GM21786 (cell line): ENCODE measurements around the gene SMARCD2.
"Not testable (repeated sequence)": the region's sequence is repeated elsewhere in the genome, so short reads cannot be mapped to it uniquely, and the experiment has no call there.

ENCODE experiments used
- ATAC-seq: cut with Tn5 transposase; IDR thresholded peaks from one replicate; pipeline ENCODE4 v1.9.1; 2021; ENCODE audit not compliant: unreplicated experiment

Gene SMARCD2

DNA sequence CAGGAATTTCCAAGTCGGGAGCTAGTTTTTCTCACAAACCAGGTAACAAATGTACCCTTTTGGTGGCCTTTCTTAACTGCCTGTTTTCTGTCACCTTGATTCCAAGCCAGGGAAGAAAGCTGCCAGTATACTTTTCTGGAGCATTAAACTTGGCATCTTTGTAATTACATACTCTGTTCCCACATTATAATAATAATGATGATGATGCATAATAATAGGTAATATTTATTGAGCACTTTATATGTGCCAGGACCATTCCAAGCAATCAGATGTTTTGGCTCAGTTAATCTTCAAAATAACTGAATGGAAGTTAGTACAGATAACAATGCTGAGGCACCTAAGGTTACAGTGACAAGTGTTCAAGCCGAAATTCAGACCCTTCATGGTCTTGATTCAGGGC lies 26.4 kb downstream of the SMARCD2 start:
- no peak for ATAC-seq

DNA sequence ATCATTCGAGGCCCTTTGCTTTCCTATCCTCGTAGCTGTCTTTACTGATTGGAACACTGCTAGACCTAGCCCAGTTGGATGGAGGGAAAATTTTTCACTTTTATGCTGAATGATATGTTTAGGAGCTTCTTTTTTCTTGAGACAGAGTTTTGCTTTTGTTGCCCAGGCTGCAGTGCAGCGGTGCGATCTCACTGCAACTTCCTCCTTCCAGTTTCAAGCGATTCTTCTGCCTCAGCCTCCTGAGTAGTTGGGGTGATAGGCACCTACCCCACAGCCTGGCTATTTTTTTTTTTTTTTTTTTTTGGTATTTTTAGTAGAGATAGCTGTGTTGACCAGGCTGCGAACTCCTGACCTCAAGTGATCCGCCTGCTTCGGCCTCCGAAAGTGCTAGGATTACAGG lies 32.5 kb downstream of the SMARCD2 start:
- no peak for ATAC-seq

DNA sequence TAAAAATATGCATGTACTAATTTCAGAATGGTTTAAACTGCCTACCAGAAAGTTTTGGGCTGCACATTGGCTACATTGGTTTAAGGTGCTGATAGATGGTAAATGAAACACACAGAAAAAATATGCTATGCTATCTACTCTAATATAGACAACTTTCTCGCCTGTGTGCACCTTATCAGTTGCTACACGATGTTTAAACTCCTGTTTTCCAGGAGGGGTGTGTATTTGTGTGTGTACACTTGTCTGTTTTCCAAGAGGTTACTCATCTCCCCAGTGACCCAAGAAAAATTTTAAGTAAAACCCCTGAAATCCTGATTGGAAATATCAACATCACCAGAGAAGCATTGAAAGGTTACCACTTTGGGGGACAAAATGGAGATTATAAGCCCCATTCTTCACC lies 36.9 kb downstream of the SMARCD2 start:
- ATAC-seq, result no peak

DNA sequence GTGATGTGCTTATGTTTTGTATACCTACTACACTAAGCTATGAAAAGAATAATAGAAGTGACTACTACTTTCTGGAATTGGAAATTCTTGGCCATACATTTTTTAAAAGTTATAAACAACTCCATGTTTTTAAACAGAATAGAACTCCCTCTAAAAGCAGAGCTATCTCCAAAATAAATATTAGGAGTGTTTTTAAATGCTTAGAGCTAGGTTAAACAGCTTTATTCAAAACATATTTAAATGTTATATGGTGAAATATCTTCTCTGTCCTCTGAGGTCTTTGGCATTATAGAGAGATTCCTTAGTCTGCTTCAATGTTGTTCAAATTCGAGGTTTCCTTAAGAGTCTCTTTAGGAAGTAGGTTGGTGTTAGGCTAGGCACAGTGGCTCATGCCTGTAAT lies 38.2 kb downstream of the SMARCD2 start:
- no peak for ATAC-seq

DNA sequence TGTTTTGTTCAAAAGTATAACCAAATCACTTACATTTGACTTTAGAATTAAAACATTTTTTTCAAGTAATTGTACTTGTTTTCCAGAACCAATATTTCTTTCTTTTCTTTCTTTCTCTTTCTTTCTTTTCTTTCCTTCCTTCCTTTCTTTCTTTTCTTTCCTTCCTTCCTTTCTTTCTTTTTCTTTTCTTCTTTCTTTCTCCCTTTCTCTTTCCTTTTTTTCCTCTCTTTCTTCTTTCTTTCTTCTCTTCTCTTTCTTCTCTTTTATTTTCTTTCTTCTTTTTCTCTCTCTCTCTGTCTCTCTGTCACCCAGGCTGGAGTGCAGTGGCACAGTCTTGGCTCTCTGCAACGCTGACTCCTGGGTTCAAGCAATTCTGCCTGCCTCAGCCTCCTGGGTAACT lies 41.7 kb downstream of the SMARCD2 start:
- no peak for ATAC-seq

DNA sequence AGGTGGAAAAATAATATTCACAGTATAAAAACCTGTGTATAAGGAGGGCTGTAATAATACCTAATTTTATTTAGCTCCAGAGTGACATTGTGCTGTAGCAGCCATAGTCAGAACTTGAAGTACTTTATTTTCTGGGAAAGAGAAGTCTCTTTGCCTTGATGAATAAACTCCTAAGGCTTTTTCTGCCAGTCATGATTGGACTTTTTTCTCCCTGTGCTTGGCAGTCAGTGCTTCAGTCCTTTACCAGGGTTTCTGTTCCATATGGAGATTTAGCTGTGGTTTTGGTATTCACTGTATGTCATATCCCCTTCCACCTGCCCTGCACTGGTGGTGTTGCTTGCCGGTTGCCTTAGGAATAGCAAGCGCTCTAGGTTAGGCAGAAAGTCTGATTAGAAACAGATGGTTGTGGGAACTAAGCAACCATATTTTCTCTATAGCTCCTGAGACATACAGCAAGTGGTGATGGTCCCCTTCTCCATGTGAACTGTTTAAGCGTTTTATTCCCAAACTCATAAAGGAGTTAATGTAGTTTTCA lies 43.8 kb downstream of the SMARCD2 start:
- no peak for ATAC-seq

DNA sequence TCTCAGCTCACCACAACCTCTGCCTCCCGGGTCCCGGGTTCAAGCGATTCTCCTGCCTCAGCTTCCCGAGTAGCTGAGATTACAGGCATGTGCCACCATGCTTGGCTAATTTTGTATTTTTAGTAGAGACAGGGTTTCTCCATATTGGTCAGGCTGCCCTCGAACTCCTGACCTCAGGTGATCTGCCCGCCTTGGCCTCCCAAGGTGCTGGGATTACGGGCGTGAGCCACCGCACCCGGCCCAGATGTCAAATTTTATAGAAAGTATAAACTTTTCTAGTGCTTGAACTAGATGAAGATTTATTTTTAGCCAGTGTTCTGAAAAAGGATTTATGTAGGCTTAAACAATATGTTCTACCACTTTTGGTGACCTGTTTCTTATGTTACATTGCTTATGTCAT lies 46.1 kb downstream of the SMARCD2 start:
- ATAC-seq, result not testable (repeated sequence)

DNA sequence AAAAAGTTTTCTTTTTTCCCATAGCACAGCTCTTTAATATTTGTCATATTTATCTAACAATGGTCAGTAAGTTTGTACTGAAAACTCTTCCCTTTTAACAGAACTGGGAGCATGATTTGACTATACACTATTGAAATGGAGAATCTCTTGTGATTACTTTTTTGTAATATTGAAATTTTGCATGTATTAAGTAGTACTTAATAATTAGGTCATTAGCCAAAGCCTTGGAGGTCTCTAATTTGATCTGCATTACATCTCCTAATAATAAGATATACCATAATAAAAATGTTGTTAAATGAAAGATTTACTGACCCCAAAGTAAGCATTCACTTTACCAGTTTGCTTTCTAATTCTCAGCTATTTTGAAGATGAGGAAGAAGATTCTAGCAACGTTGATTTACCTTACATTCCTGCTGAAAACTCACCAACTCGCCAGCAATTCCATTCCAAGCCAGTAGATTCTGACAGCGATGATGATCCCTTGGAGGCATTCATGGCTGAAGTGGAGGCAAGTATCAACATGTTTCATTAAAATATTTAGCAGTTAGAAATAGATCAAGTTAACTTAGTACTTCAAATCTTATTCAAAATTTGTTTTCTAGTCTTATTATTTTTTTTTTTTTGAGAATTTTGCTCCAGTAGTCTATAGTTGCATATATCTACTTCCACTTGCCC lies 50.3 kb downstream of the SMARCD2 start:
- ATAC-seq, result no peak

DNA sequence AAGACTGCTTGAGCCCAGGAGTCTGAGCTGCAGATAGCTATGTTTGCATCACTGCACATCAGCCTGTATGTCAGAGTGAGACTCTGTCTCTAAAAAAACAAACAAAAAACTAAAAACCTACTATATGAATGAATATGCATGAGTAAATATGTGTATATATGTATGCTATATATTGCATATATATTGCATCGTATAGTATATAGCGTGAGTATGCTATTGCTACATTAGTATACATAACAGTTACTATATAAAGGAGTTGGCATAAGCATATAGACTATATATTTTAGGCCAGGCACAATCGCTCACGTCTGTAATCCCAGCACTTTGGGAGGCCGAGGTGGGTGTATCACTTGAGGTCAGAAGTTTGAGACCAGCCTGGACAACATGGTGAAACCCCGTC lies 52.4 kb downstream of the SMARCD2 start:
- no peak for ATAC-seq

DNA sequence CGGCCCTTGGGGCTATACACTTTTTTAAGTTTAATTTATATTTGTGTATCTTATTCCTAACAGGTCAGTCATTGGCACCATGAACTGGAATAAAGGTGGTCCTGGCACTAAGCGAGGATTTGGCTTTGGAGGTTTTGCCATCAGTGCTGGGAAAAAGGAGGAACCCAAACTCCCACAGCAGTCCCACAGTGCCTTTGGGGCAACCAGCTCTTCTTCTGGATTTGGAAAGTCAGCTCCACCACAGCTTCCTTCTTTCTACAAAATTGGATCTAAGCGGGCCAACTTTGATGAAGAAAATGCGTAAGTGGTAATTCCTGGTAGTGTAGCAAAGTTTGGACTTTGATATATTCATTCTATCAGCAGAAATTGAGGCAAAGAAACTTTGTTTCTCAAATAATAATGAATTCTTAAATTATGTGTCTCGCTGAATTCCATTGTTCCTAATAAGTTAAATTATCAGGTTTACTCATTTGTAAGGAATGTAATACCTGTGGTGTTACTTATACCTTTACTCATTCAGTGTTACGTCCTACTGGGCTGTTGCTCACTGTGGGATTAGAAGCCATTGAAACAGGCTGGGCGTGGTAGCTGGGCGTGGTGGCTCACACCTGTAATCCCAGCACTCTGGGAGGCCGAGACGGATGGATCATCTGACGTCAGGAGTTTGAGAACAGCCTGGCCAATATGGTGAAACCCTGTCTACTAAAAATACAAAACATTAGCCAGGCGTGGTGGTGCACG lies 55.3 kb downstream of the SMARCD2 start:
- ATAC-seq, result no peak

DNA sequence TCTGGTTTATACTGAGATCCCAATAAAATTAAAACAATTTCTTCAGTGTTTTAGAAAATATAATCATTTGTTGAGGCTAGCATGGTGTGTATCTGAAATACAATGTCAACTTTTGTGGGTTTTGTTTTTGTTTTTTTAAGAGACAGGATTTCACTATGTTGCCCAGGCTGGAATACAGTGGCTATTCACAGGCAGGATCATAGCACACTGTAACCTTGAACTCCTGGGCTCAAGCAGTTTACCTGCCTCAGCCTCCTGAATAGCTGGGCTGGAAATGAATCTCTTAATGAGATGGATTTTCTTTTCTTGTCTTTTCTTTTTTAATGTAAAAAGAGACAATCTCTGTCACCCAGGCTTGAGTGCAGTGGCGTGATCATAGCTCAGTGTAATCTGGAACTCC lies 56.4 kb downstream of the SMARCD2 start:
- no peak for ATAC-seq

DNA sequence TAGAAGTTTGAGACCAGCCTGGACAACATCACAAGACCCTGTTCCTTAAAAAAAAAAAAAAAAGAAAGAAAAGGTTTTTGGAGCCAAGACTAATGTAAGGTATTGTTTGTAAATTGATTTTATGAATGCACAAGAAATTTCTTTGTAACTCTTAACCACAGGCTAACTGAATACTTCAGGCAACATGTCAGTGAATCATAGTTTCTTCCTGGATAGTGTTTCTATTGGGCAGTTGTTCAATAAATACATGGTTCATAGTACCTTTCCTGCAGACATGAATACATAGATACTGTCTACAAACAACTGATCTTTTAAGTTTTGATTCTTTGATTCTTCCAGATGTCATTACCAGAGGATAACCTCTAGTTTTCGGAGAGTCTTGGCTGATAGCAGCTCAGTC lies 56.9 kb downstream of the SMARCD2 start:
- no peak for ATAC-seq

DNA sequence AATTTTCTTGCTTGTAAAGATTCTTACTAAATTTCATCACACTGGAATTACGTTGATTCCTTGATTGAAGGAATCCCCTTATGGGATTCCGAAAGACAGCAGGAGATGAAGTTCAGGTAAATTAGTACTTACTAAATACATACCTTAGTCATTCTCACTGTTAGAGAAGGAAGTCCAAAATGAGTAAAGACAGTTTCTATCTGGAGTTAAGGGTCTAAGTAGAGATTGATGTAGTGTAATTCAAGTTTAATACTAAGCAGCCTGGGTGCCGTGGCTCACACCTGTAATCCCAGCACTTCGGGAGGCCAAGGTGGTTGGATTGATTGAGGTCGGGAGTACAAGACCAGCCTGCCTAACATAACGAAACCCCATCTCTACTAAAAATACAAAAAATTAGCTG lies 59.0 kb downstream of the SMARCD2 start:
- no peak for ATAC-seq
